ENCODE data around the gene AMN. TPM values are rescaled to one million over a fixed set of nuclear protein-coding genes. Genes with fewer than 3 reads are reported as not detected.

AMN gene
- total and polyA plus RNA-seq, 9 of the 15 experiments (the other 6 are each of a cell fraction or from before 2014, with no cell fraction given) = 0.04 to 0.14 TPM; not detected in 7

DNA sequence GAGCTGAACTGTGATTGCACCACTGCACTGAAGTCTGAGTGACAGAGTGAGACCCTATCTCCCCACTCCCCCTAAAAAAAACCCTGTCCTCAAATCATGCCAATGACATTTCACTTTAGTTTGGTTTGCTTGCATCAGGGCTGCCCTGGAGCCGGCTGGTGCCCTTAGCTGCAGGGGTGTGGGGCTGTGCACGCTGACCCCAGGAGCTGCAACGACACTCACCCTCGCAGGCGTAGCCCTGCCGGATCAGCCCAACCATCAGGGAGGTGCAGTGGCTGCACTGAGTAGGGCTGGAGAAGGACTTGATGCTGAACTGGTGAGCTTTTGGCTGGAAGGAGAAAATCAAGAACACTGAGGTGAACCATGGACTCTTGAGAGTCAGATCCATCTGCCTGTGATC lies 29.8 kb downstream of the AMN start:
- no peaks in the 10 kb centered on the region for H3K9me3 ChIP-seq (replicated peaks; ENCODE audit: control insufficient read depth, insufficient read depth, low read depth, low read length)
- ChIA-PET CTCF (ENCODE audit: low intra/inter-chr PET ratio) (no interaction called here), POLR2A (no interaction called here)
- intact Hi-C loops (cut with micrococcal nuclease) (no loop called here), in situ Hi-C loops (cut with MboI) (no loop called here)
- H3K9ac ChIP-seq (ENCODE audit: insufficient read depth in 1 of 2, low read depth in 2 of 2, low read length in 2 of 2) = no peak overlapping the region
- no TSS peak for BruUV-seq (replicated peaks)
- H3K4me1 ChIP-seq (replicated peaks in 1 of 2; ENCODE audit: control insufficient read depth in 2 of 2, insufficient read depth in 2 of 2, low read length in 2 of 2) = peaks cover 0 to 10% of the 10 kb centered on the region in 2 experiments; a peak in 2 of 5 replicates
- H3K4me3 ChIP-seq = no peak overlapping the region
- no peak for TF ChIP-seq SMC3 (conservative IDR thresholded peaks at IDR 0.05; ENCODE audit: insufficient read depth, low read depth, low read length)
- DNase-seq (ENCODE audit: extremely low read depth in 1 of 4, low spot score in 3 of 4) (no peak), ATAC-seq (no peak), FAIRE-seq (no peak)
- H3K79me2 ChIP-seq (ENCODE audit: control insufficient read depth, insufficient read depth, low read length) = no peaks in the 10 kb centered on the region
- WGBS (ENCODE audit: insufficient coverage, low coverage, missing lambda C conversion rate) = 92% methylated on average over 6 of the region's 6 CpGs
- no peaks in the 10 kb centered on the region for H3K9me1 ChIP-seq (ENCODE audit: control insufficient read depth, insufficient read depth, low read length)
- H3K36me3 ChIP-seq (ENCODE audit: control insufficient read depth, insufficient read depth, low read length) = peaks cover 23% of the 10 kb centered on the region; the same call in 1 of the 3 replicates
- H3K27ac ChIP-seq (ENCODE audit: extremely low read depth, low read depth, low read length) = no peak overlapping the region
- no peak overlapping the region for H2AFZ ChIP-seq (ENCODE audit: low read depth, low read length)
- no peaks in the 10 kb centered on the region for H4K20me1 ChIP-seq (replicated peaks; ENCODE audit: control insufficient read depth, insufficient read depth, low read length)
- no peak overlapping the region for H3K4me2 ChIP-seq (ENCODE audit: insufficient read depth, low read length)
- H3K27me3 ChIP-seq (ENCODE audit: control insufficient read depth in 2 of 2, insufficient read depth in 2 of 2, low read length in 2 of 2) = no peaks in the 10 kb centered on the region

GRCh38 chr14:102953100-102953499 lies 30.6 kb downstream of the AMN start:
- ChIA-PET POLR2A (no interaction called here), CTCF (ENCODE audit: low intra/inter-chr PET ratio) (no interaction called here)
- no TSS peak for BruUV-seq (replicated peaks)
- Histone ChIP-seq H3K79me2 (ENCODE audit: control insufficient read depth, insufficient read depth, low read length) (no peaks in the 10 kb centered on the region), H3K9ac (ENCODE audit: insufficient read depth in 1 of 2, low read depth in 2 of 2, low read length in 2 of 2) (no peak overlapping the region), H3K4me3 (no peak overlapping the region), H4K20me1 (replicated peaks; ENCODE audit: control insufficient read depth, insufficient read depth, low read length) (no peaks in the 10 kb centered on the region), H3K9me1 (ENCODE audit: control insufficient read depth, insufficient read depth, low read length) (no peaks in the 10 kb centered on the region), H3K4me1 (replicated peaks in 1 of 2; ENCODE audit: control insufficient read depth in 2 of 2, insufficient read depth in 2 of 2, low read length in 2 of 2) (peaks cover 0 to 10% of the 10 kb centered on the region in 2 experiments; a peak in 2 of 5 replicates), H3K27me3 (ENCODE audit: control insufficient read depth in 2 of 2, insufficient read depth in 2 of 2, low read length in 2 of 2) (no peaks in the 10 kb centered on the region), H3K36me3 (ENCODE audit: control insufficient read depth, insufficient read depth, low read length) (peaks cover 29% of the 10 kb centered on the region; the same call in 1 of the 3 replicates), H3K27ac (ENCODE audit: extremely low read depth, low read depth, low read length) (no peak overlapping the region), H2AFZ (ENCODE audit: low read depth, low read length) (no peak overlapping the region), H3K4me2 (ENCODE audit: insufficient read depth, low read length) (no peak overlapping the region), H3K9me3 (replicated peaks; ENCODE audit: control insufficient read depth, insufficient read depth, low read depth, low read length) (no peaks in the 10 kb centered on the region)
- 95% methylated on average over 7 of the region's 15 CpGs for WGBS (ENCODE audit: insufficient coverage, low coverage, missing lambda C conversion rate)
- in situ Hi-C loops (cut with MboI) = no loop called here
- intact Hi-C loops (cut with micrococcal nuclease) = no loop called here
- no peak for ATAC-seq
- DNase-seq (ENCODE audit: extremely low read depth in 1 of 4, low spot score in 3 of 4) = no peak
- no peak for FAIRE-seq
- TF ChIP-seq, protein P1, sequence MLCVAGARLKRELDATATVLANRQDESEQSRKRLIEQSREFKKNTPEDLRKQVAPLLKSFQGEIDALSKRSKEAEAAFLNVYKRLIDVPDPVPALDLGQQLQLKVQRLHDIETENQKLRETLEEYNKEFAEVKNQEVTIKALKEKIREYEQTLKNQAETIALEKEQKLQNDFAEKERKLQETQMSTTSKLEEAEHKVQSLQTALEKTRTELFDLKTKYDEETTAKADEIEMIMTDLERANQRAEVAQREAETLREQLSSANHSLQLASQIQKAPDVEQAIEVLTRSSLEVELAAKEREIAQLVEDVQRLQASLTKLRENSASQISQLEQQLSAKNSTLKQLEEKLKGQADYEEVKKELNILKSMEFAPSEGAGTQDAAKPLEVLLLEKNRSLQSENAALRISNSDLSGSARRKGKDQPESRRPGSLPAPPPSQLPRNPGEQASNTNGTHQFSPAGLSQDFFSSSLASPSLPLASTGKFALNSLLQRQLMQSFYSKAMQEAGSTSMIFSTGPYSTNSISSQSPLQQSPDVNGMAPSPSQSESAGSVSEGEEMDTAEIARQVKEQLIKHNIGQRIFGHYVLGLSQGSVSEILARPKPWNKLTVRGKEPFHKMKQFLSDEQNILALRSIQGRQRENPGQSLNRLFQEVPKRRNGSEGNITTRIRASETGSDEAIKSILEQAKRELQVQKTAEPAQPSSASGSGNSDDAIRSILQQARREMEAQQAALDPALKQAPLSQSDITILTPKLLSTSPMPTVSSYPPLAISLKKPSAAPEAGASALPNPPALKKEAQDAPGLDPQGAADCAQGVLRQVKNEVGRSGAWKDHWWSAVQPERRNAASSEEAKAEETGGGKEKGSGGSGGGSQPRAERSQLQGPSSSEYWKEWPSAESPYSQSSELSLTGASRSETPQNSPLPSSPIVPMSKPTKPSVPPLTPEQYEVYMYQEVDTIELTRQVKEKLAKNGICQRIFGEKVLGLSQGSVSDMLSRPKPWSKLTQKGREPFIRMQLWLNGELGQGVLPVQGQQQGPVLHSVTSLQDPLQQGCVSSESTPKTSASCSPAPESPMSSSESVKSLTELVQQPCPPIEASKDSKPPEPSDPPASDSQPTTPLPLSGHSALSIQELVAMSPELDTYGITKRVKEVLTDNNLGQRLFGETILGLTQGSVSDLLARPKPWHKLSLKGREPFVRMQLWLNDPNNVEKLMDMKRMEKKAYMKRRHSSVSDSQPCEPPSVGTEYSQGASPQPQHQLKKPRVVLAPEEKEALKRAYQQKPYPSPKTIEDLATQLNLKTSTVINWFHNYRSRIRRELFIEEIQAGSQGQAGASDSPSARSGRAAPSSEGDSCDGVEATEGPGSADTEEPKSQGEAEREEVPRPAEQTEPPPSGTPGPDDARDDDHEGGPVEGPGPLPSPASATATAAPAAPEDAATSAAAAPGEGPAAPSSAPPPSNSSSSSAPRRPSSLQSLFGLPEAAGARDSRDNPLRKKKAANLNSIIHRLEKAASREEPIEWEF (CRISPR knock-in tag; IDR thresholded peaks at IDR 0.05) = no peak
- no peak for TF ChIP-seq RAD51 (IDR thresholded peaks at IDR 0.05; ENCODE audit: borderline replicate concordance, low read depth)
- TF ChIP-seq TCFL5 (CRISPR knock-in tag; conservative IDR thresholded peaks at IDR 0.05) = no peak
- no peak for TF ChIP-seq DLX4 (CRISPR knock-in tag; IDR thresholded peaks at IDR 0.05)
- TF ChIP-seq CREB1 (IDR thresholded peaks at IDR 0.05) = no peak
- TF ChIP-seq CREB1 (CRISPR knock-in tag; IDR thresholded peaks at IDR 0.05) = no peak
